ENCODE results near the gene STX2. TPM values are rescaled to one million over a fixed set of nuclear protein-coding genes. Genes with fewer than 3 reads are reported as not detected.

Gene STX2
- total RNA-seq, 1 donor: 43.8 TPM

DNA sequence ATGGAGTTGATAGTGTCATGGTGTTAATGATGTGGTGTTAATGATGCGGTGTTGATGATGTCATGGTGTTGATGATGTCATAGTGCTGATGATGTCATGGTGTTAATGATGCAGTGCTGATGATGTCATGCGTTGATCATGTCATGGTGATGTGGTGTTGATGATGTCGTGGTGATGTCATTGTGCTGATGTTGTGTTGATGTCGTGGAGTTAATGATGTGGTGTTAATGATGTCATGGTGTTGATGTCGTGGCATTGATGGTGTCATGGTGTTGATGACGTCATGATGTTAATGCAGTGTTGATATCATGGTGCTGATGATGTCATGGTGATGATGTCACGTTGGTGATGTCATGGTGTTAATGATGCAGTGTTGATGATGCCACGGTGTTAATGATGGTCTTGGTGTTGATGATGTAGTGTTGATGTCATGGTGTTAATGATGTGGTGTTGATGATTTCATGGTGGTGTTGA, 73.8 kb downstream of the STX2 start:
- no peak overlapping the region for H3K4me3 ChIP-seq (ENCODE audit: insufficient read depth, low read length)
- H2AFZ ChIP-seq (ENCODE audit: low read length): no peak overlapping the region
- H3K9me3 ChIP-seq (ENCODE audit: low read depth, low read length): peaks cover 3% of the 10 kb centered on the region
- no peak for DNase-seq (ENCODE audit: insufficient read length, low spot score, missing footprints)
- H3K27ac ChIP-seq (ENCODE audit: low read depth, low read length): no peak overlapping the region
- TF ChIP-seq, protein P1, sequence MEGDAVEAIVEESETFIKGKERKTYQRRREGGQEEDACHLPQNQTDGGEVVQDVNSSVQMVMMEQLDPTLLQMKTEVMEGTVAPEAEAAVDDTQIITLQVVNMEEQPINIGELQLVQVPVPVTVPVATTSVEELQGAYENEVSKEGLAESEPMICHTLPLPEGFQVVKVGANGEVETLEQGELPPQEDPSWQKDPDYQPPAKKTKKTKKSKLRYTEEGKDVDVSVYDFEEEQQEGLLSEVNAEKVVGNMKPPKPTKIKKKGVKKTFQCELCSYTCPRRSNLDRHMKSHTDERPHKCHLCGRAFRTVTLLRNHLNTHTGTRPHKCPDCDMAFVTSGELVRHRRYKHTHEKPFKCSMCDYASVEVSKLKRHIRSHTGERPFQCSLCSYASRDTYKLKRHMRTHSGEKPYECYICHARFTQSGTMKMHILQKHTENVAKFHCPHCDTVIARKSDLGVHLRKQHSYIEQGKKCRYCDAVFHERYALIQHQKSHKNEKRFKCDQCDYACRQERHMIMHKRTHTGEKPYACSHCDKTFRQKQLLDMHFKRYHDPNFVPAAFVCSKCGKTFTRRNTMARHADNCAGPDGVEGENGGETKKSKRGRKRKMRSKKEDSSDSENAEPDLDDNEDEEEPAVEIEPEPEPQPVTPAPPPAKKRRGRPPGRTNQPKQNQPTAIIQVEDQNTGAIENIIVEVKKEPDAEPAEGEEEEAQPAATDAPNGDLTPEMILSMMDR (IDR thresholded peaks at IDR 0.05; ENCODE audit: extremely low read depth, low read depth, low read length): no peak
- peaks cover 4% of the 10 kb centered on the region for H3K27me3 ChIP-seq (ENCODE audit: insufficient read depth, low read length)
- H4K20me1 ChIP-seq (ENCODE audit: insufficient read depth, low read length): no peaks in the 10 kb centered on the region
- H3K79me2 ChIP-seq (ENCODE audit: insufficient read depth, low read length): no peaks in the 10 kb centered on the region
- H3K36me3 ChIP-seq (ENCODE audit: insufficient read depth, low read length): no peaks in the 10 kb centered on the region
- no peaks in the 10 kb centered on the region for H3K4me1 ChIP-seq (ENCODE audit: insufficient read depth, low read length)
- no peak overlapping the region for H3K4me2 ChIP-seq (ENCODE audit: insufficient read depth, low read length)

DNA sequence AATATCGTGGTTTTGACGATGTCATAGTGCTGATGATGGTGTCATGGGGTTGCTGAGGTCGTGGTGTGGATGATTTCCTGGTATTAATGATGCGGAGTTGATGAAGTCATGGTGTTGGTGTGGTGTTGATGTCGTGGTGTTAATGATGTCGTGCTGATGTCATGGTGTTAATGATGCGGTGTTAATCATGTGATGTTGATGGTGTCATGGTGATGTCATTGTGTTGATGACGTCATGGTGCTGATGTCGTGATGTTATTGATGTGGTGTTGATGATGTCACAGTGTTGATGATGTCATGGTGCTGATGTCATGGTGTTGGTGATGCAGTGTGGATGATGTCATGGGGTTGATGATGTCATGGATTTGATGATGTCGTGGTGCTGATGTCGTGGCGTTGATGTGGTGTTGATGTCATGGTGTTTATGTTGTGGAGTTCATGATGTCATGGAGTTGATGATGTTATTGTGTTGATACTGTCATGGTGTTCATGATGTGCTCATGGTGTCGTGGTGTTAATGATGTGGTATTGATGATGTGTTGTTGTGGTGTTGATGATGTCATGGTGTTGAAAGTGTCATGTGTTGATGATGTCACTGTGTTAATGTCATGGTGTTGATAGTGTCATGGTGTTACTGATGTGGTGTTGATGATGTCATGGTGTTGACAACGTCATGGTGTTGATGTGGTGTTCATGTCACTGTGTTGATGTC, 74.4 kb downstream of the STX2 start:
- H3K9me3 ChIP-seq (ENCODE audit: low read depth, low read length): peaks cover 3% of the 10 kb centered on the region
- H3K4me3 ChIP-seq (ENCODE audit: insufficient read depth, low read length): no peak overlapping the region
- no peaks in the 10 kb centered on the region for H3K79me2 ChIP-seq (ENCODE audit: insufficient read depth, low read length)
- no peak overlapping the region for H2AFZ ChIP-seq (ENCODE audit: low read length)
- no peak for DNase-seq (ENCODE audit: insufficient read length, low spot score, missing footprints)
- no peaks in the 10 kb centered on the region for H4K20me1 ChIP-seq (ENCODE audit: insufficient read depth, low read length)
- peaks cover 4% of the 10 kb centered on the region for H3K27me3 ChIP-seq (ENCODE audit: insufficient read depth, low read length)
- H3K27ac ChIP-seq (ENCODE audit: low read depth, low read length): no peak overlapping the region
- no peaks in the 10 kb centered on the region for H3K36me3 ChIP-seq (ENCODE audit: insufficient read depth, low read length)
- TF ChIP-seq, protein P1 (IDR thresholded peaks at IDR 0.05; ENCODE audit: extremely low read depth, low read depth, low read length): no peak
- no peaks in the 10 kb centered on the region for H3K4me1 ChIP-seq (ENCODE audit: insufficient read depth, low read length)
- H3K4me2 ChIP-seq (ENCODE audit: insufficient read depth, low read length): no peak overlapping the region

DNA sequence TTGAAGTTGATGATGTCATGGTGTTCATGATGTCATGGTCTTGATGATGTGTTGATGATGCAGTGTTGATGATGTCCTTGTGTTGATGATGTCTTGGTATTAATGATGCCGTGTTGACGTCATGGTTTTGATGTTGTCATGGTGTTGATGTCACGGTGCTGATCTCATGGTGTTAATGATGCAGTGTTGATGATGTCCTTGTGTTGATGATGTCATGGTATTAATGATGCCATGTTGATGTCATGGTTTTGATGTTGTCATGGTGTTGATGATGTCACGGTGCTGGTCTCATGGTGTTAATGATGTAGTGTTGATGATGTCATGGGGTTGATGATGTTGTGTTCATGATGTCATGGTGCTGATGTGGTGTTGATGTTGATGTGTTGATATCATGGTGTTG, 75.0 kb downstream of the STX2 start:
- Histone ChIP-seq H3K27ac (ENCODE audit: low read depth, low read length) (no peak overlapping the region), H3K4me1 (ENCODE audit: insufficient read depth, low read length) (no peaks in the 10 kb centered on the region), H3K27me3 (ENCODE audit: insufficient read depth, low read length) (peaks cover 4% of the 10 kb centered on the region), H4K20me1 (ENCODE audit: insufficient read depth, low read length) (no peaks in the 10 kb centered on the region), H3K9me3 (ENCODE audit: low read depth, low read length) (peaks cover 3% of the 10 kb centered on the region), H3K4me3 (ENCODE audit: insufficient read depth, low read length) (no peak overlapping the region), H3K4me2 (ENCODE audit: insufficient read depth, low read length) (no peak overlapping the region), H3K36me3 (ENCODE audit: insufficient read depth, low read length) (no peaks in the 10 kb centered on the region), H2AFZ (ENCODE audit: low read length) (no peak overlapping the region), H3K79me2 (ENCODE audit: insufficient read depth, low read length) (no peaks in the 10 kb centered on the region)
- DNase-seq (ENCODE audit: insufficient read length, low spot score, missing footprints): no peak
- TF ChIP-seq, protein P1 (IDR thresholded peaks at IDR 0.05; ENCODE audit: extremely low read depth, low read depth, low read length): no peak

DNA sequence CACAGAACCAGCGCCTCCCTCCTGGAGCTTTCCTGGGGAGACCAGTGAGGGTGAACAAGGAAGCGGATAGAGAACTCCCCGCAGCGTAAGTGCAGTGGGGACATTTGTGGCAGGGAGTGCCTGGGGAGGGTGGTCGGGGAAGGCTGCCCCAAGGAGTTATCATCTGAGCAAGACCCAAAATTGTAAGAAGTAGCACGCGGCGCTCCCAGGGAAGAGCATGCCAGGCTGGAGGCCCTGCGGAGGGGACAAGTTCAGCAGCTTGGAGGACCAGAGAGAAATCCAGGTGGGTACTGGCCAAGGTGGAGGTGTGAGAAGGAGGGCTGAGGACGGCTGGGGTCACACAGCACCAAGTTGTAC, 76.8 kb downstream of the STX2 start:
- H3K27ac ChIP-seq (ENCODE audit: low read depth, low read length): no peak overlapping the region
- TF ChIP-seq, protein P1 (IDR thresholded peaks at IDR 0.05; ENCODE audit: extremely low read depth, low read depth, low read length): no peak
- H3K27me3 ChIP-seq (ENCODE audit: insufficient read depth, low read length): no peaks in the 10 kb centered on the region
- H4K20me1 ChIP-seq (ENCODE audit: insufficient read depth, low read length): no peaks in the 10 kb centered on the region
- H2AFZ ChIP-seq (ENCODE audit: low read length): no peak overlapping the region
- H3K4me3 ChIP-seq (ENCODE audit: insufficient read depth, low read length): no peak overlapping the region
- H3K79me2 ChIP-seq (ENCODE audit: insufficient read depth, low read length): no peaks in the 10 kb centered on the region
- no peaks in the 10 kb centered on the region for H3K4me1 ChIP-seq (ENCODE audit: insufficient read depth, low read length)
- no peak overlapping the region for H3K4me2 ChIP-seq (ENCODE audit: insufficient read depth, low read length)
- peaks cover 3% of the 10 kb centered on the region for H3K9me3 ChIP-seq (ENCODE audit: low read depth, low read length)
- no peak for DNase-seq (ENCODE audit: insufficient read length, low spot score, missing footprints)
- H3K36me3 ChIP-seq (ENCODE audit: insufficient read depth, low read length): no peaks in the 10 kb centered on the region

Data from osteoblast (primary cell).